GM04504 (cell line): ENCODE measurements around the gene MRPS35.

ENCODE experiments used
- DNase-seq: peaks from one replicate; pipeline ENCODE4 v3.0.0-alpha.2; 2012; ENCODE audit warnings: low read depth

The MRPS35 gene

DNA sequence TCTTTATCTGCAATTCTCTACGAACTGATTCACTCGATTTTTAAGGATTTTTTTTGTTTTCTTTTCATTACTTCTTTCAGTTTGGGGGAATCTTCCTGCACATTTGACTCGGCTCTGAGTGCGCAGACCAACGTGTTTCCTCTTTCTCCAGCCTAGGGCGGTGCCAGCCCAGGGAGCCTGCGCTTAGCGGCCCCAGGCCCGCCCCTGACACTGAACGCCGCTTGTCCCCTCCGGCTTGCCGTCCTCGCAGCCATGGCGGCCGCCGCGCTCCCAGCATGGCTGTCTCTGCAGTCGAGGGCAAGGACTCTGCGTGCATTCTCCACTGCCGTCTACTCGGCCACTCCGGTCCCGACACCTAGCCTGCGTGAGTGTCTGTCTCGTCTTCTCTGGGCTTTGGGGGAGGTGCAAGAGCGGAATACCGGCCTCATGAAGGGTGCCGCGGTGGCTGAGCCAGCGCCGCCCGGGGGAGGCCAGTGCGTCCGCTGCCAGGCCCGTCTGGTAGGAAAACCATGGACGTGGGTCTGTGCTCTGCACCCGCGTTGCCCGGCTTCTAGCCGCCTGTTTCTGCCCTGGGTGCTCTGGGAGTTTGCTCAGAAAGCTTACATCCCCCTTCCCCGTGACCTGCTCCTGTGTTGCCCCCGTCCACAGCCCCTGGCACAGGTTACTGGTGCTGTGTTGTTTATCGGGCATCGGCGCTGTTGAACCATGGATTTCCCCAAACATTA lies at the start of gene MRPS35:
Gene MRPS35 (plus strand): TSS at position 241 of the 725 bp plus-strand sequence. CDS start 12 bp downstream, at position 253.
- DNase-seq: peak; percentile 84

DNA sequence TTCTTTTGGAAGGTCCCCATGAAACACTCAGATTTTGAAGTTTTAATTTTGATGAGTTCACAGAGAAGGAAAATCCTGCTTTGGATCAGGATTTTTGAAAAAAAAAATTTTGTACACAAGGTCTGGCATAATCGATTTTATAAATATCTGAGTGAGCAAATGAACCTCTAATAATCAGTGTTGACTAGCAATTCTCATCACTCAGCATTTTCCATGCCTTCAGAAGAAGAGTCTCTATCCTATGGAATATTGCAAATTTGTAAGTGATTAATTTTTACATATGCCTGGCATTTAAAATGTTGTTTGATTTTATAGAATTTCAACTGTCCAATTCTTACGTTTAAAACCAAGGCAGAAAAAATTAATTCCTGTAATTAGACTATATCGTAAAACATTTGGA lies 44.9 kb upstream of the MRPS35 start:
- no peak for DNase-seq

DNA sequence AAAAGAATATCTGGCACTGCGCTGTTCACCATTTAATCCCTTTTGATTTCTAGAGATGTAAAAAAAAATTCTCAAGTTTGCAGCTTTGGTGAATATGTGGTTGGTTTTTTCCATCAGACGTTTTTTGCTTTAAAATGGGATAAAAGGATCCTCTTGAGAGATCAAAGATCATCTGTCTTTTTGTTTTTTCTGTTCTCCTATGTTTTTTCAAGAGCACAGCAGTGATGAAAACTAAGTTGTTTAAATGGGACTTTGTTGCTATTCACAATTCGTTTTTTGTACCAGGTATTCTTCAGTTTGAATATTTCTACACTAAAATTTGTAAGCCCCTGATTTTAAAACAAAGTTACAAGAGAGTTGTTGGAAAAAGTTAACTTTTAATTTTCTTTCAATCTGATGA lies 44.1 kb upstream of the MRPS35 start:
- no peak for DNase-seq

- peak; percentile 76 for DNase-seq
Measured at GRCh38 chr12:27667540-27667939, 43.1 kb upstream of the MRPS35 start.

- DNase-seq: no peak
Measured at GRCh38 chr12:27672051-27672450, 38.6 kb upstream of the MRPS35 start.

GRCh38 chr12:27672643-27673042 lies 38.0 kb upstream of the MRPS35 start:
- DNase-seq: no peak

- DNase-seq: no peak
Measured at GRCh38 chr12:27673101-27673718, 37.4 kb upstream of the MRPS35 start.

- no peak for DNase-seq
Measured at GRCh38 chr12:27674989-27675388, 35.6 kb upstream of the MRPS35 start.

- DNase-seq: no peak
Measured at GRCh38 chr12:27680619-27681018, 30.0 kb upstream of the MRPS35 start.

- DNase-seq: no peak
Measured at GRCh38 chr12:27682534-27682933, 28.1 kb upstream of the MRPS35 start.

GRCh38 chr12:27685274-27685673 lies 25.4 kb upstream of the MRPS35 start:
- DNase-seq: no peak

- DNase-seq: no peak
Measured at GRCh38 chr12:27686147-27686546, 24.5 kb upstream of the MRPS35 start.

- no peak for DNase-seq
Measured at GRCh38 chr12:27688671-27689070, 22.0 kb upstream of the MRPS35 start.

- DNase-seq: no peak
Measured at GRCh38 chr12:27689558-27690180, 21.0 kb upstream of the MRPS35 start.

DNA sequence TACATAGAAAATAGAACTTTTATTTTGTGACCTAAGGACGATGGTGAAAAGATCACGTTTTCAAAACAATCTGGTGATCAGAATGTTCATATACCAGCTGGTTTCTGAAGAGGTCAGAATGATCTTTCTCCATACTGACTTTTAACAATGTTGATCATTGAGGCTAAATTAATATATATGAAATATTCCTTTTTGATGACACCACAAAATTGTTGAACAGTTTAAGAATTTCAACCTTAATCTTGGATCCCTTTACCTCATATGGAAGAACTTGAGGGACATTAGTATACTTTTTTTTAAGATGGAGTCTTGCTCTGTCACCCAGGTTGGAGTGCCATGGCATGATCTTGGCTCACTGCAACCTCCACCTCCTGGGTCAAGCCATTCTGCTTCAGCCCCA lies 17.2 kb upstream of the MRPS35 start:
- DNase-seq: no peak

GRCh38 chr12:27695556-27696292 lies 14.9 kb upstream of the MRPS35 start:
- DNase-seq: no peak

DNA sequence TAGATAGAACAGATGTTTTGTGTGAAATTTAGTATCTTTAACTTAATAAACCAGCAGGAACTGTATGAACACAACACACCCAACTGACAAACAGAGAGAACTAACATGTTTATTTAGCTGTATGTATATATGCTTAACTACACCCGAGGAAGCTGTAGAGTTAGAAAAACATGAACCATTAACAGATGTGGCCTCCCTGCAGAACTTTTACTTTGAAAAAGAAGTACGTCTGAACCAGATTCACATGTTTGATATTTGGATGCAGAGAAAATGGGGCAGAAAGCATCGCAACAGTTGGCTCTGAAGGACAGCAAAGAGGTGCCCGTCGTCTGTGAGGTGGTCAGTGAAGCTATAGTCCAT lies 14.4 kb upstream of the MRPS35 start, which contains the start of gene REP15:
Gene REP15 (plus strand): TSS at position 155 of the 360 bp plus-strand sequence. CDS start 116 bp downstream, at position 271.
- no peak for DNase-seq

- no peak for DNase-seq
Measured at GRCh38 chr12:27696864-27697564, 13.6 kb upstream of the MRPS35 start.

DNA sequence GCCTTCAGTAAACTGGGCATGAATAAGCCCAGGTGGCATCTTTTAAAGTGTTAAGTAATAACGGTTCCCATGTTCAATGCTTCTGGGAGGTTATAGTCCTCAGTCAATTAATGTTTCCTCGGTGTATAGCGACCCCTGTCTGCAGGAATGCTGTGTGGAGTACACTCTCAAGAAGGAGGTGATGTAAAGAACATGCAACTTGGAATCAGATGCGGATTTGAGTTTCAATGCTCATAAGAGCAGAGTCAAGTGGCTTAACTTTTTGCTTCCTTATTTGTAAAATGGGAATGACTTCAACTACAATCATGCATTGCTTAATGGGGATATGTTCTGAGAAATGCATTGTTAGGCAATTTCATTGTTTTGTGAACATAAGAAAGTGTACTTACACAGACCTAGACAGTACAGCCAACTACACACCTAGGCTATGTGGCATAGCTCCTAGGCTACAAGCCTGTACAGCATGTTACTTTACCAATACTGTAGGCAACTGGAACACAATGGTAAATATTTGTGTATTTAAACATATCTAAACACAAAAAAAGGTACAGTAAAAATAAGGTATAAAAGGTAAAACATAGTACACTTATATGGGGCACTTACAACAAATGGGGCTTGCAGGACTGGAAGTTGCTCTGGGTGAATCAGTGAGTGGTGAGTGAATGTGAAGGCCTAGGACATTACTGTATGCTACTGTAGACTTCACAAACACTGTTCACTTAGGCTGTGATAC lies 6.7 kb upstream of the MRPS35 start:
- DNase-seq: peak; percentile 75

DNA sequence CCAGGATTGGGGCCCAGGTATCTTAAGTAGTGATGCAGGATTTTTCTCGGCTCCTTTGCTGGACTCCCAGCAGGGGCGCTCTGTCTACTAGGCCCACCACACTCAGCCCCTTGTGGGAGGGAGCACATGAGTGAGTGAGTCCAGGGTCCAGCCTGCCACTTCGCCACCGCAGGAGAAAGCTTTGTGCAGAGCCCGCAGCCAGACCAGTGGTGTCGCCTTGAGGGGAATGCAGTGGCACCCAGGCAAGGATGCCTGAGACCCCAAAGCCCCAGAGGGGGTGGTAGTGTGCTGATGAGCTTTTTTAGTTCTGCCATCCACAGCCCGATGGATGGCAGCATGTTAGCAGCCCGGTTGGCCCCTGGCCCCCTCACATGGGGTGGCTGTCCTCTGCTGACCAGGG lies 5.4 kb upstream of the MRPS35 start:
- DNase-seq: no peak

GRCh38 chr12:27707216-27707615 lies 3.4 kb upstream of the MRPS35 start:
- no peak for DNase-seq
